NCI-H2171 (cell line): ENCODE results near the gene ITGAD.

Experiments used
- DNase-seq: peaks from one replicate; lab custom pipeline; 2025; lab: John Stamatoyannopoulos, UW

Gene ITGAD

GRCh38 chr16:31393056-31393455 is at the start of gene ITGAD:
ITGAD (plus strand) TSS chr16:31393335; CDS start chr16:31393361, 26 bp downstream.
- no peak for DNase-seq

- DNase-seq, result no peak
Measured at GRCh38 chr16:31344712-31345111, 48.4 kb upstream of the ITGAD start.

GRCh38 chr16:31347445-31347844 is 45.7 kb upstream of the ITGAD start:
- DNase-seq, result no peak

GRCh38 chr16:31348579-31348978 is 44.6 kb upstream of the ITGAD start:
- DNase-seq, result no peak

- no peak for DNase-seq
Measured at GRCh38 chr16:31350275-31351005, 42.7 kb upstream of the ITGAD start.

- DNase-seq, result no peak
Measured at GRCh38 chr16:31351246-31351941, 41.7 kb upstream of the ITGAD start.

- no peak for DNase-seq
Measured at GRCh38 chr16:31351942-31352325, 41.2 kb upstream of the ITGAD start.

- DNase-seq, result no peak
Measured at GRCh38 chr16:31352376-31353115, 40.6 kb upstream of the ITGAD start.

- DNase-seq, result no peak
Measured at GRCh38 chr16:31354394-31355291, 38.5 kb upstream of the ITGAD start, which contains the start of gene ITGAX. ITGAX (plus strand) TSS chr16:31355176; CDS start chr16:31355255, 79 bp downstream.

GRCh38 chr16:31355431-31356100 is 37.6 kb upstream of the ITGAD start:
- no peak for DNase-seq

GRCh38 chr16:31356566-31357323 is 36.4 kb upstream of the ITGAD start:
- DNase-seq, result no peak

GRCh38 chr16:31357324-31358109 is 35.6 kb upstream of the ITGAD start:
- DNase-seq, result no peak

- DNase-seq, result no peak
Measured at GRCh38 chr16:31360251-31360650, 32.9 kb upstream of the ITGAD start.

- DNase-seq, result no peak
Measured at GRCh38 chr16:31361201-31362110, 31.7 kb upstream of the ITGAD start.

- no peak for DNase-seq
Measured at GRCh38 chr16:31362476-31363405, 30.4 kb upstream of the ITGAD start.

GRCh38 chr16:31363721-31364120 is 29.4 kb upstream of the ITGAD start:
- DNase-seq, result no peak

GRCh38 chr16:31364421-31364820 is 28.7 kb upstream of the ITGAD start:
- DNase-seq, result no peak
